H1 (cell line): ENCODE results near the gene ZNF615. TPM values are rescaled to one million over a fixed set of nuclear protein-coding genes. Genes with fewer than 3 reads are reported as not detected.

Experiments used
- CTCF ChIA-PET: fragments of 300-600 bp; sonication (Branson Sonifier 250); formaldehyde crosslinking; loops from one replicate; lab custom pipeline; 2021; ENCODE audit not compliant: partially characterized antibody; lab: Charles Lee
- POLR2A ChIA-PET: fragments of 300-600 bp; sonication (Branson Sonifier 250); formaldehyde crosslinking; loops from one replicate; lab custom pipeline; 2021; ENCODE audit warnings: inconsistent platforms; ENCODE audit not compliant: partially characterized antibody; lab: Charles Lee
- DNase-seq, 2 experiments: peaks; one replicate each; pipeline versions ENCODE4 v3.0.0 to v3.0.0-alpha.2; 2010 to 2022; ENCODE audit warnings: low spot score in 2 of 2, low read depth in 1 of 2, mixed read lengths in 1 of 2
- FAIRE-seq: peaks from 2 replicates; lab custom pipeline; 2011; peaks lifted over from hg19 to GRCh38; lab: Jason Lieb, UNC
- H2AFZ ChIP-seq: 2 replicates; pipeline ENCODE4 v1.8.1; 2012; ENCODE audit warnings: low read length, inconsistent platforms
- H2AK5ac ChIP-seq: 2 replicates; pipeline ENCODE4 v1.6.1; 2013; ENCODE audit warnings: low read depth, low read length
- H2BK120ac ChIP-seq: replicated peaks from 2 replicates; pipeline ENCODE3; 2013; ENCODE audit warnings: low read depth, low read length, inconsistent platforms
- H2BK12ac ChIP-seq: 2 replicates; pipeline ENCODE4 v1.6.1; 2013; ENCODE audit warnings: low read depth, low read length
- H2BK15ac ChIP-seq: 2 replicates; pipeline ENCODE4 v1.6.1; 2013; ENCODE audit warnings: low read length
- H2BK20ac ChIP-seq: 2 replicates; pipeline ENCODE4 v1.6.1; 2013; ENCODE audit warnings: low read length
- H2BK5ac ChIP-seq: 2 replicates; pipeline ENCODE4 v1.6.1; 2013; ENCODE audit warnings: low read depth, low read length
- H3K14ac ChIP-seq: 2 replicates; pipeline ENCODE4 v1.6.1; 2013; ENCODE audit warnings: inconsistent platforms; ENCODE audit not compliant: insufficient read length
- H3K18ac ChIP-seq: 2 replicates; pipeline ENCODE4 v1.6.1; 2013; ENCODE audit warnings: low read length; ENCODE audit errors: extremely low read depth
- H3K23ac ChIP-seq: 2 replicates; pipeline ENCODE4 v1.6.1; 2013; ENCODE audit warnings: inconsistent platforms; ENCODE audit not compliant: insufficient read length
- H3K23me2 ChIP-seq: 2 replicates; pipeline ENCODE4 v1.6.1; 2013; ENCODE audit warnings: low read depth, low read length
- H3K27ac ChIP-seq: 2 replicates; pipeline ENCODE4 v1.6.1; 2011; ENCODE audit warnings: low read depth, low read length, inconsistent platforms
- H3K27me3 ChIP-seq, 4 experiments: replicated peaks in 1 of 4; 1 replicate in 1 of 4; 2 replicates in 3 of 4; pipeline versions ENCODE4 v1.6.1 to v1.8.1; 2011 to 2013; ENCODE audit warnings: low read length in 3 of 4, mild to moderate bottlenecking in 3 of 4, inconsistent platforms in 2 of 4, mixed read lengths in 2 of 4, moderate library complexity in 1 of 4; ENCODE audit not compliant: control insufficient read depth in 3 of 4, insufficient read depth in 3 of 4; ENCODE audit errors: extremely low read depth in 1 of 4
- H3K36me3 ChIP-seq, 4 experiments: 2 replicates each; pipeline versions ENCODE4 v1.6.1 to v1.8.1; 2011 to 2013; ENCODE audit warnings: mild to moderate bottlenecking in 4 of 4, low read length in 3 of 4, moderate library complexity in 2 of 4, control low read depth in 1 of 4, inconsistent platforms in 1 of 4; ENCODE audit not compliant: insufficient read depth in 4 of 4, control insufficient read depth in 2 of 4
- H3K4ac ChIP-seq: replicated peaks from 2 replicates; pipeline ENCODE3; 2013; ENCODE audit warnings: low read length, low read depth, mixed read lengths, inconsistent platforms; ENCODE audit not compliant: insufficient read length
- H3K4me1 ChIP-seq, 4 experiments: replicated peaks in 1 of 4; 1 replicate in 1 of 4; 2 replicates in 3 of 4; pipeline versions ENCODE4 v1.6.1 to v1.8.1; 2011 to 2013; ENCODE audit warnings: low read length in 3 of 4, inconsistent platforms in 2 of 4, mixed read lengths in 1 of 4; ENCODE audit not compliant: insufficient read depth in 4 of 4, control insufficient read depth in 3 of 4
- H3K4me2 ChIP-seq, 2 experiments: 2 replicates each; pipeline versions ENCODE4 v1.6.1 to v1.8.1; 2011 to 2013; ENCODE audit warnings: low read depth in 2 of 2, low read length in 2 of 2, control low read depth in 1 of 2, inconsistent platforms in 1 of 2, mild to moderate bottlenecking in 1 of 2; ENCODE audit not compliant: insufficient read depth in 1 of 2
- H3K4me3 ChIP-seq, 4 experiments: fragments of 200-600, 300-600 bp in 1 of 4; sonication (generic), shearing (Covaris generic), sonication (Bioruptor Twin) in 1 of 4; 2 replicates each; pipeline versions ENCODE4 v1.5.1 to v1.8.1; 2011 to 2016; ENCODE audit warnings: low read length in 4 of 4, low read depth in 3 of 4, control low read depth in 2 of 4, inconsistent platforms in 2 of 4, mild to moderate bottlenecking in 2 of 4, mixed read lengths in 1 of 4, moderate library complexity in 1 of 4; ENCODE audit not compliant: insufficient read depth in 2 of 4; ENCODE audit errors: extremely low read depth in 1 of 4
- H3K56ac ChIP-seq: replicated peaks from 2 replicates; pipeline ENCODE3; 2013; ENCODE audit warnings: low read depth, mild to moderate bottlenecking, mixed read lengths, low read length, inconsistent platforms; ENCODE audit not compliant: insufficient read length
- H3K79me1 ChIP-seq: 2 replicates; pipeline ENCODE4 v1.6.1; 2013; ENCODE audit warnings: low read depth, low read length, control low read depth
- H3K79me2 ChIP-seq, 2 experiments: 2 replicates each; pipeline versions ENCODE4 v1.6.1 to v1.8.1; 2012 to 2013; ENCODE audit warnings: low read length in 2 of 2, mild to moderate bottlenecking in 2 of 2, inconsistent platforms in 1 of 2; ENCODE audit not compliant: insufficient read depth in 2 of 2, control insufficient read depth in 1 of 2
- H3K9ac ChIP-seq, 4 experiments: replicated peaks in 1 of 4; 1 replicate in 1 of 4; 2 replicates in 3 of 4; pipeline versions ENCODE4 v1.6.1 to v1.8.1; 2011 to 2013; ENCODE audit warnings: low read depth in 3 of 4, low read length in 3 of 4, control low read depth in 2 of 4, mild to moderate bottlenecking in 2 of 4, moderate library complexity in 2 of 4, inconsistent platforms in 1 of 4; ENCODE audit errors: extremely low read depth in 1 of 4
- H3K9me3 ChIP-seq, 2 experiments: 2 replicates each; pipeline versions ENCODE4 v1.6.1 to v1.8.1; 2012 to 2013; ENCODE audit warnings: mild to moderate bottlenecking in 2 of 2, moderate library complexity in 2 of 2, control low read depth in 1 of 2, inconsistent platforms in 1 of 2, low read depth in 1 of 2, low read length in 1 of 2, mixed read lengths in 1 of 2; ENCODE audit not compliant: insufficient read depth in 2 of 2
- H4K20me1 ChIP-seq, 2 experiments: replicated peaks in 1 of 2; 2 replicates each; pipeline versions ENCODE3 to v1.8.1; 2011 to 2013; ENCODE audit warnings: inconsistent platforms in 2 of 2, low read length in 2 of 2, mild to moderate bottlenecking in 1 of 2; ENCODE audit not compliant: insufficient read depth in 2 of 2, control insufficient read depth in 1 of 2
- H4K5ac ChIP-seq: 2 replicates; pipeline ENCODE4 v1.6.1; 2013; ENCODE audit warnings: low read length, low read depth, mixed read lengths, inconsistent platforms; ENCODE audit not compliant: insufficient read length
- H4K8ac ChIP-seq: 2 replicates; pipeline ENCODE4 v1.8.0; 2013; ENCODE audit warnings: mild to moderate bottlenecking, moderate library complexity, low read length, inconsistent platforms; ENCODE audit not compliant: insufficient read depth; ENCODE audit errors: extremely low read depth
- H4K91ac ChIP-seq: replicated peaks from 2 replicates; pipeline ENCODE3; 2013; ENCODE audit warnings: low read length, mixed read lengths, inconsistent platforms; ENCODE audit not compliant: insufficient read length
- BACH1 ChIP-seq: IDR thresholded peaks from 2 replicates; pipeline ENCODE4 v1.6.1; 2012; ENCODE audit warnings: low read length, improper control_type of control experiment
- JUN ChIP-seq: IDR thresholded peaks from 2 replicates; pipeline ENCODE4 v1.6.1; 2011; ENCODE audit warnings: low read depth, mild to moderate bottlenecking, improper control_type of control experiment, low read length
- POLR2A ChIP-seq, 2 experiments: IDR thresholded peaks; 1 replicate in 1 of 2; 2 replicates in 1 of 2; pipeline ENCODE4 v1.6.1; 2011; ENCODE audit warnings: low read depth in 2 of 2, low read length in 2 of 2, mild to moderate bottlenecking in 2 of 2; ENCODE audit errors: control extremely low read depth in 1 of 2
- WGBS, 2 experiments: shearing (Covaris generic) in 1 of 2; methylation state at CpG; one replicate each; pipeline versions ENCODE4 v1.1.6 to v1.1.7; 2013 to 2015; ENCODE audit warnings: low lambda C conversion rate in 2 of 2, mixed read lengths in 2 of 2, inconsistent platforms in 1 of 2, low coverage in 1 of 2, missing lambda C conversion rate in 1 of 2; ENCODE audit not compliant: insufficient replicate concordance in 2 of 2, insufficient coverage in 1 of 2, insufficient read length in 1 of 2; ENCODE audit errors: extremely low coverage in 1 of 2, missing lambda C conversion rate in 1 of 2; 5-methylcytosine and 5-hydroxymethylcytosine counted together
- polyA plus RNA-seq, 7 experiments: library from polyadenylated mRNA; depleted of rRNA in 3 of 7; stranded (reverse) in 5 of 7; unstranded in 2 of 7; fragments of >200 nt in 5 of 7; fragments of 200-250 nt in 2 of 7; gene quantifications; 1 replicate in 5 of 7; 2 replicates in 1 of 7; 4 replicates in 1 of 7; pipeline versions ENCODE4 v1.2.1 to v1.2.3, GENCODE V29; 2011 to 2013; ENCODE audit warnings: missing spikeins in 2 of 7, mixed read lengths in 2 of 7
- total RNA-seq: library from RNA; stranded (reverse); fragmentation: NEBNext Ultra II Directional; extraction: Animal tissue kit (Norgen Biotek cat#: 25700); gene quantifications from 2 replicates; pipeline ENCODE4 v1.2.1, GENCODE V29; 2021

The ZNF615 gene
- total and polyA plus RNA-seq, 2 of the 8 experiments (the other 6 are each of a cell fraction or from before 2014, with no cell fraction given), result 2.8 to 7.5 TPM

- peaks cover 1 to 11% (median 4%) of the 10 kb centered on the region in 4 experiments for H3K36me3 ChIP-seq
- no peaks in the 10 kb centered on the region for H3K27me3 ChIP-seq
- H2BK5ac ChIP-seq, result no peak overlapping the region
- no peaks in the 10 kb centered on the region for H3K4me1 ChIP-seq
- H2BK120ac ChIP-seq, result no peak overlapping the region
- H3K79me2 ChIP-seq, result no peaks in the 10 kb centered on the region
- no peak overlapping the region for H3K4me3 ChIP-seq
- no peak overlapping the region for H3K56ac ChIP-seq
- ChIA-PET POLR2A (interaction anchor here (0.6 to 0.7 kb wide), 2 partner anchors 50 to 90 kb away, joined by 3 to 4 read pairs; no protein-coding TSS in a partner anchor), CTCF (no interaction called here)
- no peak for DNase-seq
- no peak overlapping the region for H2BK20ac ChIP-seq
- no peak overlapping the region for H2AK5ac ChIP-seq
- H3K9ac ChIP-seq, result no peak overlapping the region
- H3K27ac ChIP-seq, result no peak overlapping the region
- no peak overlapping the region for H4K8ac ChIP-seq
- no peak overlapping the region for H4K5ac ChIP-seq
- H3K18ac ChIP-seq, result no peak overlapping the region
- H3K4me2 ChIP-seq, result no peak overlapping the region
- H2BK12ac ChIP-seq, result no peak overlapping the region
- no peaks in the 10 kb centered on the region for H3K23me2 ChIP-seq
- TF ChIP-seq BACH1 (no peak), JUN (no peak), POLR2A (IDR thresholded peaks at IDR 0.05; ENCODE audit: control extremely low read depth in 1 of 2, low read depth in 2 of 2, low read length in 2 of 2) (no peak)
- H3K23ac ChIP-seq, result no peak overlapping the region
- no peak overlapping the region for H4K91ac ChIP-seq
- no peaks in the 10 kb centered on the region for H4K20me1 ChIP-seq
- WGBS, 2 experiments, result 89% methylated on average over 4 of the region's 4 CpGs; no CpG with 5 or more reads in 1 of the 2 experiments
- H3K14ac ChIP-seq, result no peak overlapping the region
- no peak for FAIRE-seq
- no peaks in the 10 kb centered on the region for H3K79me1 ChIP-seq
- no peak overlapping the region for H3K4ac ChIP-seq
- peaks cover 5 to 9% of the 10 kb centered on the region in 2 experiments; a peak in 2 of 4 replicates for H3K9me3 ChIP-seq
- H2BK15ac ChIP-seq, result no peak overlapping the region
- no peak overlapping the region for H2AFZ ChIP-seq
These were observed 48.2 kb downstream of the ZNF615 start for GRCh38 chr19:51959791-51960190.
